ENCODE data around the gene NRN1L.

The NRN1L gene

DNA sequence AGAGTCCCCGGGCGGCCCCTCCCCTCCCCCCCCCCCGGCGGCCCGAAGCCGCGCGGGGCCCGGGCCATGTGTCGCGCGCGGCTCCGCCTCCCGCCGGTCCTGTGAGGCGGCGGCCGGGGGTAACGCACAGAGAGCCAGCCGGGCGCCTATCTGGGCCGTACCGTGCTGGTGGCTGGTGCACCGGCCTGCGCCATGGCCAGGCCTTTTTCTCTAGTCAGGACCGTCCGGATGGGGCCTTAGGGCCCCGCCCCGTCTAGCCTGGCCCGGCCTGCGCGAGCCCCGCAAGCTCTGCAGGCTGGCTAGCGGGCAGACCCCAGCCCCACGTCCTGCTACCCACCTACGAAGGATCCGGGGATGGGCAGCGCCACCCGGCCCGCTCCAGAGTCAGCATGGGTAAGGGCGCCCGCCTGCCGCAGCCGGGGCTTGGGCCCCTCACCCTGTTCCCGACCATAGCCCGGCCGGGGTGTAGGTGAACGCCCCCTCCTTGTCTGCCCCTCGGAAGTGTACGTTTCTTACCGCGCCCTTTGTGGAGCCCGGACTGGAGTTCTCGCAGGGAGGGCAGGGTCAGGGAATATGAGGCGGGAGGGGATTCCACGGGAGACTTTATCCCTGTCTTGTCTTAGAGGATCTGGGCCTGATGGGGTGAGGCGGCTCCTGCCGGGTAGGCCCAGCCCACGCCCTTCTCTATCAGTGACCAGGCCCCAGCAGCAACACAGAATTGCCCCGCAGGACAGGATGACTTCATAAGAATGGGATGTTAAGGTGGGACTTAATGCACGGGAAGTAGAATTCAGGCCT lies 37.4 kb upstream of the NRN1L start, which contains the start of gene CENPT:
CENPT (minus strand) TSS at position 630 of the 798 bp plus-strand sequence. CDS start 13,834 bp downstream, outside the sequence.
- TF ChIP-seq ZBTB7A (IDR thresholded peaks at IDR 0.05; ENCODE audit: low read depth) (peak; percentile 69; the same call in 1 of the 2 replicates), MAX (IDR thresholded peaks at IDR 0.05) (0 out of 2 replicates have a peak, but pooled peaks have one; percentile 2), YY1 (IDR thresholded peaks at IDR 0.05; ENCODE audit: low read depth) (no peak), TCF12 (IDR thresholded peaks at IDR 0.05; ENCODE audit: low read depth) (0 out of 2 replicates have a peak, but pooled peaks have one; percentile 8)

DNA sequence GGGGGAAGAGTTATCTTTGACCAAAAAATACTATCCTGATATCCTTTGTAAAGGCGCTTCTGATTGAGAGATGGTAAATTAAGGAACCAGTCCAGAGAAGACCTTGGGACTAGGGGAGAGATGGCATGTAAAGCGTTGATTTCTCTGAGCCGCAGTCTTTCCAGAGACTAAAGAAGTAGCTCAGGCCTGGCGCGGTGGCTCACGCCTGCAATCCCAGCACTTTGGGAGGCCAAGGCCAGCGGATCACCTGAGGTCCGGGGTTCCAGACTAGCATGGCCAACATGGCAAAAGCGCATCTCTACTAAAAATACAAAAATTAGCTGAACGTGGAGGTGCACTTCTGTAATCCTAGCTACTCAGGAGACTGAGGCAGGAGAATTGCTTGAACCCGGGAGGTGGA lies 36.6 kb upstream of the NRN1L start:
- TF ChIP-seq CREB1 (IDR thresholded peaks at IDR 0.05; ENCODE audit: low read depth) (no peak), FOXM1 (IDR thresholded peaks at IDR 0.05; ENCODE audit: borderline replicate concordance, low read depth) (no peak), TEAD4 (IDR thresholded peaks at IDR 0.05) (no peak), USF1 (IDR thresholded peaks at IDR 0.05) (no peak), ZBTB7A (IDR thresholded peaks at IDR 0.05; ENCODE audit: low read depth) (no peak), TAF1 (IDR thresholded peaks at IDR 0.05; ENCODE audit: low read depth) (no peak), CEBPB (IDR thresholded peaks at IDR 0.05) (no peak), TCF12 (IDR thresholded peaks at IDR 0.05; ENCODE audit: low read depth) (no peak), EP300 (IDR thresholded peaks at IDR 0.05; ENCODE audit: borderline replicate concordance) (no peak), NFIC (IDR thresholded peaks at IDR 0.05) (no peak), YY1 (IDR thresholded peaks at IDR 0.05; ENCODE audit: low read depth) (no peak), RAD21 (IDR thresholded peaks at IDR 0.05; ENCODE audit: low read depth) (no peak), EGR1 (IDR thresholded peaks at IDR 0.05) (no peak), MAX (IDR thresholded peaks at IDR 0.05) (no peak)
- TF ChIP-seq, protein P1, sequence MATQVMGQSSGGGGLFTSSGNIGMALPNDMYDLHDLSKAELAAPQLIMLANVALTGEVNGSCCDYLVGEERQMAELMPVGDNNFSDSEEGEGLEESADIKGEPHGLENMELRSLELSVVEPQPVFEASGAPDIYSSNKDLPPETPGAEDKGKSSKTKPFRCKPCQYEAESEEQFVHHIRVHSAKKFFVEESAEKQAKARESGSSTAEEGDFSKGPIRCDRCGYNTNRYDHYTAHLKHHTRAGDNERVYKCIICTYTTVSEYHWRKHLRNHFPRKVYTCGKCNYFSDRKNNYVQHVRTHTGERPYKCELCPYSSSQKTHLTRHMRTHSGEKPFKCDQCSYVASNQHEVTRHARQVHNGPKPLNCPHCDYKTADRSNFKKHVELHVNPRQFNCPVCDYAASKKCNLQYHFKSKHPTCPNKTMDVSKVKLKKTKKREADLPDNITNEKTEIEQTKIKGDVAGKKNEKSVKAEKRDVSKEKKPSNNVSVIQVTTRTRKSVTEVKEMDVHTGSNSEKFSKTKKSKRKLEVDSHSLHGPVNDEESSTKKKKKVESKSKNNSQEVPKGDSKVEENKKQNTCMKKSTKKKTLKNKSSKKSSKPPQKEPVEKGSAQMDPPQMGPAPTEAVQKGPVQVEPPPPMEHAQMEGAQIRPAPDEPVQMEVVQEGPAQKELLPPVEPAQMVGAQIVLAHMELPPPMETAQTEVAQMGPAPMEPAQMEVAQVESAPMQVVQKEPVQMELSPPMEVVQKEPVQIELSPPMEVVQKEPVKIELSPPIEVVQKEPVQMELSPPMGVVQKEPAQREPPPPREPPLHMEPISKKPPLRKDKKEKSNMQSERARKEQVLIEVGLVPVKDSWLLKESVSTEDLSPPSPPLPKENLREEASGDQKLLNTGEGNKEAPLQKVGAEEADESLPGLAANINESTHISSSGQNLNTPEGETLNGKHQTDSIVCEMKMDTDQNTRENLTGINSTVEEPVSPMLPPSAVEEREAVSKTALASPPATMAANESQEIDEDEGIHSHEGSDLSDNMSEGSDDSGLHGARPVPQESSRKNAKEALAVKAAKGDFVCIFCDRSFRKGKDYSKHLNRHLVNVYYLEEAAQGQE (IDR thresholded peaks at IDR 0.05; ENCODE audit: low read depth): no peak

GRCh38 chr16:67853670-67854069 lies 31.0 kb upstream of the NRN1L start:
- TF ChIP-seq NFIC (IDR thresholded peaks at IDR 0.05) (no peak), CREB1 (IDR thresholded peaks at IDR 0.05; ENCODE audit: low read depth) (no peak), TAF1 (IDR thresholded peaks at IDR 0.05; ENCODE audit: low read depth) (no peak), CEBPB (IDR thresholded peaks at IDR 0.05) (no peak), MAX (IDR thresholded peaks at IDR 0.05) (no peak), EP300 (IDR thresholded peaks at IDR 0.05; ENCODE audit: borderline replicate concordance) (no peak), YY1 (IDR thresholded peaks at IDR 0.05; ENCODE audit: low read depth) (no peak), EGR1 (IDR thresholded peaks at IDR 0.05) (no peak), FOXM1 (IDR thresholded peaks at IDR 0.05; ENCODE audit: borderline replicate concordance, low read depth) (no peak), USF1 (IDR thresholded peaks at IDR 0.05) (no peak), TCF12 (IDR thresholded peaks at IDR 0.05; ENCODE audit: low read depth) (no peak), RAD21 (IDR thresholded peaks at IDR 0.05; ENCODE audit: low read depth) (no peak), TEAD4 (IDR thresholded peaks at IDR 0.05) (no peak), ZBTB7A (IDR thresholded peaks at IDR 0.05; ENCODE audit: low read depth) (no peak)
- TF ChIP-seq, protein P1 (IDR thresholded peaks at IDR 0.05; ENCODE audit: low read depth): no peak

DNA sequence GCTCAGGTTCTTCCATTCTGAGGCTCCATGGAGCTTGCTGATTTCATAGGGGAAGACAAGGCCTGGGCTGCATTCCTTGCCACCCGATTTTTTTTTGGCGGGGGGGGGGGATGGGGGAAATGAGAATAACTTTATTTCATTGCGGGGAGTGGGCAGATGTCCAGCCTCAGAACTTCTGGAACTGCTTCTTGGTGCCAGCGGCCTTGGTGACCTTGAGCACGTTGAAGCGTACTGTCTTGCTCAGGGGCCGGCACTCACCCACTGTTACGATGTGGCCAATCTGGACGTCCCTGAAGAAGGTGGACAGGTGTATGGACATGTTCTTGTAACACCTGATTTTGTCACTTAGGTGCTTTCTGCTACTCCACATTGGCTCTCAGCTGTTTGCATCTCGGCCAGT lies 28.9 kb upstream of the NRN1L start:
- TF ChIP-seq TAF1 (IDR thresholded peaks at IDR 0.05; ENCODE audit: low read depth): no peak
- TF ChIP-seq, protein P1 (IDR thresholded peaks at IDR 0.05; ENCODE audit: low read depth): no peak
- TF ChIP-seq EP300 (IDR thresholded peaks at IDR 0.05; ENCODE audit: borderline replicate concordance): no peak
- no peak for TF ChIP-seq USF1 (IDR thresholded peaks at IDR 0.05)
- no peak for TF ChIP-seq NFIC (IDR thresholded peaks at IDR 0.05)
- no peak for TF ChIP-seq MAX (IDR thresholded peaks at IDR 0.05)
- no peak for TF ChIP-seq TCF12 (IDR thresholded peaks at IDR 0.05; ENCODE audit: low read depth)
- no peak for TF ChIP-seq RAD21 (IDR thresholded peaks at IDR 0.05; ENCODE audit: low read depth)
- no peak for TF ChIP-seq CEBPB (IDR thresholded peaks at IDR 0.05)
- TF ChIP-seq CREB1 (IDR thresholded peaks at IDR 0.05; ENCODE audit: low read depth): no peak
- no peak for TF ChIP-seq FOXM1 (IDR thresholded peaks at IDR 0.05; ENCODE audit: borderline replicate concordance, low read depth)
- no peak for TF ChIP-seq EGR1 (IDR thresholded peaks at IDR 0.05)
- no peak for TF ChIP-seq YY1 (IDR thresholded peaks at IDR 0.05; ENCODE audit: low read depth)
- no peak for TF ChIP-seq TEAD4 (IDR thresholded peaks at IDR 0.05)
- TF ChIP-seq ZBTB7A (IDR thresholded peaks at IDR 0.05; ENCODE audit: low read depth): no peak
